HUES48 (cell line): ENCODE measurements around the gene LRRC14B.
"Not testable (repeated sequence)": the region's sequence is repeated elsewhere in the genome, so short reads cannot be mapped to it uniquely, and the experiment has no call there.

ENCODE experiments used
- H3K27ac ChIP-seq: one replicate; pipeline ENCODE4 v1.7.0; 2013; ENCODE audit warnings: low read depth, low read length, inconsistent platforms
- H3K27me3 ChIP-seq: 2 replicates; pipeline ENCODE4 v1.6.1; 2013; ENCODE audit warnings: mild to moderate bottlenecking, low read length; ENCODE audit not compliant: control insufficient read depth, insufficient read depth
- H3K36me3 ChIP-seq: 2 replicates; pipeline ENCODE4 v1.6.1; 2013; ENCODE audit warnings: low read length; ENCODE audit not compliant: control insufficient read depth, insufficient read depth
- H3K4me1 ChIP-seq: 2 replicates; pipeline ENCODE4 v1.6.1; 2013; ENCODE audit warnings: mild to moderate bottlenecking, low read length; ENCODE audit not compliant: control insufficient read depth, insufficient read depth
- H3K4me3 ChIP-seq: 2 replicates; pipeline ENCODE4 v1.5.1; 2013; ENCODE audit warnings: mild to moderate bottlenecking, low read depth, low read length
- H3K9ac ChIP-seq: 2 replicates; pipeline ENCODE4 v1.6.1; 2013; ENCODE audit warnings: mild to moderate bottlenecking, low read depth, low read length, moderate library complexity
- H3K9me3 ChIP-seq: 2 replicates; pipeline ENCODE4 v1.6.1; 2013; ENCODE audit warnings: low read length; ENCODE audit not compliant: control insufficient read depth, insufficient read depth

LRRC14B gene

DNA sequence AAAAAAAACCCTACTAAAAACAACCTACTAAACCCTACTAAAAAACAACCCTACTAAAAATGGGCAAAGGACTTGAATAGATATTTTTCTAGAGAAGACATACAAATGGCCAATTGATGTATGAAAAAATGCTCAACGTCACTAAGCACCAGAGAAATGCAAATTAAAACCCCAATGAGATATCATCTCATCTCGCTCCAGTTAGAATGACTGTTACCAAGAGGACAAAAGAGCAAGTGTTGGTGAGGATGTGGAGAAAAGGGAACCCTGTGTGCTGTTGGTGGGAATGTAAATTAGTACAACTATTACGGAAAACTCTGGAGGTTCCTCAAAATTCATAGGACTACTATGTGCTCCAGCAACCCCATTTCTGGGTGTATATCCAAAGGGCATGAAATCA lies 37.6 kb downstream of the LRRC14B start:
- H3K4me1 ChIP-seq, result no peaks in the 10 kb centered on the region
- no peak overlapping the region for H3K27ac ChIP-seq
- no peak overlapping the region for H3K9ac ChIP-seq
- H3K9me3 ChIP-seq, result no peaks in the 10 kb centered on the region
- H3K27me3 ChIP-seq, result no peaks in the 10 kb centered on the region
- peaks cover 95% of the 10 kb centered on the region for H3K36me3 ChIP-seq
- no peak overlapping the region for H3K4me3 ChIP-seq

GRCh38 chr5:230711-231110 lies 39.4 kb downstream of the LRRC14B start:
- no peaks in the 10 kb centered on the region; the same call in 1 of the 2 replicates for H3K4me1 ChIP-seq
- H3K27me3 ChIP-seq, result no peaks in the 10 kb centered on the region
- no peak overlapping the region for H3K27ac ChIP-seq
- no peaks in the 10 kb centered on the region for H3K9me3 ChIP-seq
- no peak overlapping the region for H3K9ac ChIP-seq
- no peak overlapping the region for H3K4me3 ChIP-seq
- H3K36me3 ChIP-seq, result peaks cover 91% of the 10 kb centered on the region

DNA sequence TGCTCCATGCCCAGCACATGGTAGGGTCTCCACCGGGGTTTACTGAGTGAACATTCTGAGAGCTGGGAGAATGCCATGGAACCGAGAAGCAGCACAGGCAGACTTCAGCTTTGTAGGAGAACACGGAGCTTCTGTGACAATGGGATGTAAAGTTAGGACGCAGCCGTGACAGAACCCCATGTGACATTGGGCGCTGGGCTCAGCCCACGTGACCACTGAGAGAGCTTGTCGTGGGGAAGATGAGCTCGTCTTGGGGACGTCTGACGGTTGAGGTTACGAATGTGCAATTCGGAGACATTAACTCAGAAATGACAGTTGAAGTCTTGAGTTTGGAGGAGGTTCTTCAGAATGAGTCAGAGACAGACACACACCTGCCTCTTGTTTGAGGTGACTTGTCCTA lies 40.4 kb downstream of the LRRC14B start:
- Histone ChIP-seq H3K27ac (no peak overlapping the region), H3K9me3 (no peaks in the 10 kb centered on the region), H3K27me3 (no peaks in the 10 kb centered on the region), H3K4me3 (no peak overlapping the region), H3K36me3 (peaks cover 86% of the 10 kb centered on the region), H3K4me1 (no peaks in the 10 kb centered on the region; the same call in 1 of the 2 replicates), H3K9ac (no peak overlapping the region)

- H3K4me1 ChIP-seq, H3K4me3 ChIP-seq, H3K9ac ChIP-seq, H3K27me3 ChIP-seq, H3K9me3 ChIP-seq, H3K27ac ChIP-seq: not testable (repeated sequence)
- H3K36me3 ChIP-seq, result peaks cover 84% of the 10 kb centered on the region
Measured at GRCh38 chr5:233426-233825, 42.1 kb downstream of the LRRC14B start.

GRCh38 chr5:234450-234849 lies 43.2 kb downstream of the LRRC14B start:
- peaks cover 82% of the 10 kb centered on the region for H3K36me3 ChIP-seq

GRCh38 chr5:235527-235926 lies 44.2 kb downstream of the LRRC14B start:
- H3K27me3 ChIP-seq, H3K27ac ChIP-seq, H3K4me3 ChIP-seq, H3K9ac ChIP-seq, H3K9me3 ChIP-seq, H3K4me1 ChIP-seq: not testable (repeated sequence)
- H3K36me3 ChIP-seq, result peaks cover 81% of the 10 kb centered on the region

More at GRCh38 chr5:234450-234849, 43.2 kb downstream of the LRRC14B start:
- Histone ChIP-seq H3K9ac (no peak overlapping the region), H3K9me3 (no peaks in the 10 kb centered on the region), H3K27ac (no peak overlapping the region), H3K4me1 (no peaks in the 10 kb centered on the region; the same call in 1 of the 2 replicates), H3K4me3 (no peak overlapping the region), H3K27me3 (no peaks in the 10 kb centered on the region)

- H3K9ac ChIP-seq, H3K4me3 ChIP-seq, H3K9me3 ChIP-seq, H3K27me3 ChIP-seq, H3K4me1 ChIP-seq, H3K27ac ChIP-seq: not testable (repeated sequence)
- H3K36me3 ChIP-seq, result peaks cover 83% of the 10 kb centered on the region
Measured at GRCh38 chr5:237931-238330, 46.6 kb downstream of the LRRC14B start.

DNA sequence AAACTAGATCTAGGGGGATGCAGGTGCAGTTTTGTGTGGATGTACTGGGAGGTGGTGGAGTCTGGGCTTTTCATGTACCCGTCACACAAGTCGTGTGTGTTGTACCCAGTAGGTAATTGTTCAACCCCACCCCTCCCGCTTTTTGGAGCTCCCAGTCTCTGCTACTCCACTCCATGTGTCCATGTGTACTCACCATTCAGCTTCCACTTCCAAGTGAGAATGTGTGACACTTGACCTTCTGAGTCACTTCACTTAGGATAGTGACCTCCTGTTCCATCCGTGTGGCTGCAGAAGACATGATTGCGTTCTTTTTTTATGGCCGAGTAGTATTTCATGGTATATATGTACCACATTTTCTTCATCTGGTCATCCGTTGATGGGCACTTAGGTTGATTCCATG lies 49.3 kb downstream of the LRRC14B start:
- not testable (repeated sequence) for H3K9ac ChIP-seq, H3K4me3 ChIP-seq, H3K9me3 ChIP-seq, H3K4me1 ChIP-seq, H3K27me3 ChIP-seq, H3K27ac ChIP-seq
- peaks cover 71% of the 10 kb centered on the region for H3K36me3 ChIP-seq

DNA sequence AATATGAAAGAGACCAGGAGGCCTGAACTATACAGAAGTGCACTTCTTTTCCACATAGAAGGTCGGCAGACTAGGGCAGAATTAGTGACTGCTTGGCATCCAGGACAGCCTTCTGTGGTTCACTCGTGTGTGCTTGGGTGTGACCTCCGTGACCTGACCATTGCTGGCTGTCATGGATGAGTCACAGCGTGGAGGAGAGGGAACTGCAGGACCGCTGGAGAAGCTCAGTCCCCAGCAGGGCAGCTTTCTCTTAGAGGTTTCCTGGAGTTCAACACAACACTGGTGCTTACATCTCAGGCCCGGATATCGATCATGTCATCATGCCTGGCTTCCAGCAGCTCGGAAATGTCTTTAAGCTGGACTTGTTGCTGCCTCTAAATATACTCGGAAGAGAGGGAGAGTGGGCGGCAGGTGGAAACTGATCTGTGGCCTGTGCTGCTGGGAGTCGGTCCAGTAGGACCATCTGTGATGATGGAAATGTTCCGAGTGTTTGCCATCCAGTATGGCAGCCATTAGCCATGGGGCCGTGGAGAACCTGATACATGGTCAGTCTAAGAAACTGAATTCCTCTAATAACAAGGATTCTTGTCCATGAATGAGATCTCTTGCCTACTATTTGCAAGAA lies 49.9 kb downstream of the LRRC14B start:
- not testable (repeated sequence) for H3K4me3 ChIP-seq
- H3K36me3 ChIP-seq, result peaks cover 75% of the 10 kb centered on the region

GRCh38 chr5:243683-244367 lies 52.5 kb downstream of the LRRC14B start:
- H3K36me3 ChIP-seq, result peaks cover 75% of the 10 kb centered on the region
- H3K9me3 ChIP-seq, result peaks cover 13% of the 10 kb centered on the region
- H3K9ac ChIP-seq, result not testable (repeated sequence)

More for the DNA sequence above, 49.9 kb downstream of the LRRC14B start:
- not testable (repeated sequence) for H3K9me3 ChIP-seq, H3K4me1 ChIP-seq, H3K27me3 ChIP-seq, H3K27ac ChIP-seq, H3K9ac ChIP-seq

DNA sequence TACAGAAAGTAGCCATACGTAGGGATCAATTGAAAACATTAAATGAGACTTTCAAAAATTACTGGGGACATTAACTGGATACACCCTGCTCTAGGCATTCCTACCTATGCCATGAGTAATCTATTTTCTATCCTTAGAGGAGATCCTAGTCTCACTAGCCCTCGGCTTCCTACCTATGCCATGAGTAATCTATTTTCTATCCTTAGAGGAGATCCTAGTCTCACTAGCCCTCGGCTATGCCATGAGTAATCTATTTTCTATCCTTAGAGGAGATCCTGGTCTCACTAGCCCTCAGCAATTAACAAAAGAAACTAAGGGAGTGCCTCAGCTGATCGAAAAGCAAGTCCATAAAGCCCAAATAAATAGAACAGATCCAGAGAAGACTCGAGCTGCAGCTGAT lies 54.4 kb downstream of the LRRC14B start:
- not testable (repeated sequence) for H3K27me3 ChIP-seq, H3K9ac ChIP-seq, H3K27ac ChIP-seq, H3K4me1 ChIP-seq, H3K4me3 ChIP-seq
- Histone ChIP-seq H3K9me3 (peaks cover 19% of the 10 kb centered on the region), H3K36me3 (peaks cover 73% of the 10 kb centered on the region)

More at GRCh38 chr5:243683-244367, 52.5 kb downstream of the LRRC14B start:
- H3K27ac ChIP-seq, H3K4me3 ChIP-seq, H3K27me3 ChIP-seq, H3K4me1 ChIP-seq: not testable (repeated sequence)
